ENCODE measurements around the gene ATP2A3. TPM values are rescaled to one million over a fixed set of nuclear protein-coding genes. Genes with fewer than 3 reads are reported as not detected.

The ATP2A3 gene
- total and polyA plus RNA-seq, 2 donors (not counting 1 experiment from before 2014, with no cell fraction given), result 0.25 to 12.4 TPM

GRCh38 chr17:3953542-3953941, 10.7 kb downstream of the ATP2A3 start:
- H3K36me3 ChIP-seq (ENCODE audit: control insufficient read depth, insufficient read depth, low read length), result no peaks in the 10 kb centered on the region
- H3K4me2 ChIP-seq (ENCODE audit: extremely low read depth, insufficient read depth, low read length), result no peak overlapping the region
- H3K4me3 ChIP-seq (replicated peaks in 1 of 4; ENCODE audit: control extremely low read depth in 1 of 4, insufficient read depth in 1 of 4, low read depth in 3 of 4, low read length in 4 of 4), result no peak overlapping the region
- no peak overlapping the region for H2AFZ ChIP-seq (ENCODE audit: low read length)
- DNase-seq (ENCODE audit: low read depth in 2 of 2), result no peak
- no peak overlapping the region for H3K9ac ChIP-seq (ENCODE audit: insufficient read depth, low read length)
- no peaks in the 10 kb centered on the region for H3K27me3 ChIP-seq (ENCODE audit: control insufficient read depth, insufficient read depth, low read length)
- no peaks in the 10 kb centered on the region for H4K20me1 ChIP-seq (ENCODE audit: control insufficient read depth, extremely low read depth, insufficient read depth, low read length)
- no peak overlapping the region for H3K27ac ChIP-seq (ENCODE audit: insufficient read depth, low read length)
- no peak for TF ChIP-seq EZH2 (IDR thresholded peaks at IDR 0.05; ENCODE audit: low read length, missing control alignments)
- TF ChIP-seq, protein P1, sequence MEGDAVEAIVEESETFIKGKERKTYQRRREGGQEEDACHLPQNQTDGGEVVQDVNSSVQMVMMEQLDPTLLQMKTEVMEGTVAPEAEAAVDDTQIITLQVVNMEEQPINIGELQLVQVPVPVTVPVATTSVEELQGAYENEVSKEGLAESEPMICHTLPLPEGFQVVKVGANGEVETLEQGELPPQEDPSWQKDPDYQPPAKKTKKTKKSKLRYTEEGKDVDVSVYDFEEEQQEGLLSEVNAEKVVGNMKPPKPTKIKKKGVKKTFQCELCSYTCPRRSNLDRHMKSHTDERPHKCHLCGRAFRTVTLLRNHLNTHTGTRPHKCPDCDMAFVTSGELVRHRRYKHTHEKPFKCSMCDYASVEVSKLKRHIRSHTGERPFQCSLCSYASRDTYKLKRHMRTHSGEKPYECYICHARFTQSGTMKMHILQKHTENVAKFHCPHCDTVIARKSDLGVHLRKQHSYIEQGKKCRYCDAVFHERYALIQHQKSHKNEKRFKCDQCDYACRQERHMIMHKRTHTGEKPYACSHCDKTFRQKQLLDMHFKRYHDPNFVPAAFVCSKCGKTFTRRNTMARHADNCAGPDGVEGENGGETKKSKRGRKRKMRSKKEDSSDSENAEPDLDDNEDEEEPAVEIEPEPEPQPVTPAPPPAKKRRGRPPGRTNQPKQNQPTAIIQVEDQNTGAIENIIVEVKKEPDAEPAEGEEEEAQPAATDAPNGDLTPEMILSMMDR (conservative IDR thresholded peaks at IDR 0.05 in 1 of 2, IDR thresholded peaks at IDR 0.05 in 1 of 2; ENCODE audit: low read depth in 1 of 2, low read length in 2 of 2), result no peak
- H3K9me3 ChIP-seq (ENCODE audit: control insufficient read depth, insufficient read depth, low read depth, low read length), result no peaks in the 10 kb centered on the region
- H3K79me2 ChIP-seq (ENCODE audit: control insufficient read depth, insufficient read depth, low read length), result no peaks in the 10 kb centered on the region
- no peaks in the 10 kb centered on the region for H3K4me1 ChIP-seq (ENCODE audit: control insufficient read depth, extremely low read depth, insufficient read depth, low read length)

DNA sequence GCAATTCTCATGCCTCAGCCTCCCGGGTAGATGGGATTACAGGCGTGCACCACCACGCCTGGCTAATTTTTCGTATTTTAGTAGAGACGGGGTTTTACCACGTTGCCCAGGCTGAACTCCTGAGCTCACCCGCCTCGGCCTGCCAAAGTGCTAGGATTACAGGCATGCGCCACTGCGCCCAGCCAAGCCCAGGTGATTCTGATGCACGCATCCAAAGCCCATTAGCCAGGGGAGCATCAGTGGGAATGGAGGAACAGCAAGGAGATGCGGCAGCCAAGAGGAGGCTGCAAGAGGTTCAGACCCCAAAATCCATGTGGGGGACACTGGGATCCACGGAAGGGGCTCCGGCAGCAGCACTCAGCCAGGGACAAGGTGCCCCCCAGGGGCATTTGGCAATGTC, 12.1 kb downstream of the ATP2A3 start:
- DNase-seq (ENCODE audit: low read depth in 2 of 2), result no peak
- Histone ChIP-seq H3K36me3 (ENCODE audit: control insufficient read depth, insufficient read depth, low read length) (no peaks in the 10 kb centered on the region), H3K9ac (ENCODE audit: insufficient read depth, low read length) (no peak overlapping the region), H3K27ac (ENCODE audit: insufficient read depth, low read length) (no peak overlapping the region), H3K4me2 (ENCODE audit: extremely low read depth, insufficient read depth, low read length) (no peak overlapping the region), H3K4me3 (replicated peaks in 1 of 4; ENCODE audit: control extremely low read depth in 1 of 4, insufficient read depth in 1 of 4, low read depth in 3 of 4, low read length in 4 of 4) (no peak overlapping the region), H3K27me3 (ENCODE audit: control insufficient read depth, insufficient read depth, low read length) (no peaks in the 10 kb centered on the region), H4K20me1 (ENCODE audit: control insufficient read depth, extremely low read depth, insufficient read depth, low read length) (no peaks in the 10 kb centered on the region), H3K79me2 (ENCODE audit: control insufficient read depth, insufficient read depth, low read length) (no peaks in the 10 kb centered on the region), H2AFZ (ENCODE audit: low read length) (no peak overlapping the region), H3K4me1 (ENCODE audit: control insufficient read depth, extremely low read depth, insufficient read depth, low read length) (no peaks in the 10 kb centered on the region), H3K9me3 (ENCODE audit: control insufficient read depth, insufficient read depth, low read depth, low read length) (no peaks in the 10 kb centered on the region)
- TF ChIP-seq EZH2 (IDR thresholded peaks at IDR 0.05; ENCODE audit: low read length, missing control alignments), result no peak
- TF ChIP-seq, protein P1 (conservative IDR thresholded peaks at IDR 0.05 in 1 of 2, IDR thresholded peaks at IDR 0.05 in 1 of 2; ENCODE audit: low read depth in 1 of 2, low read length in 2 of 2), result no peak

- Histone ChIP-seq H3K36me3 (ENCODE audit: control insufficient read depth, insufficient read depth, low read length) (no peaks in the 10 kb centered on the region), H3K27me3 (ENCODE audit: control insufficient read depth, insufficient read depth, low read length) (no peaks in the 10 kb centered on the region), H3K4me2 (ENCODE audit: extremely low read depth, insufficient read depth, low read length) (no peak overlapping the region), H3K9ac (ENCODE audit: insufficient read depth, low read length) (no peak overlapping the region), H3K9me3 (ENCODE audit: control insufficient read depth, insufficient read depth, low read depth, low read length) (no peaks in the 10 kb centered on the region), H2AFZ (ENCODE audit: low read length) (no peak overlapping the region), H3K4me1 (ENCODE audit: control insufficient read depth, extremely low read depth, insufficient read depth, low read length) (no peaks in the 10 kb centered on the region), H3K79me2 (ENCODE audit: control insufficient read depth, insufficient read depth, low read length) (no peaks in the 10 kb centered on the region), H4K20me1 (ENCODE audit: control insufficient read depth, extremely low read depth, insufficient read depth, low read length) (no peaks in the 10 kb centered on the region), H3K4me3 (replicated peaks in 1 of 4; ENCODE audit: control extremely low read depth in 1 of 4, insufficient read depth in 1 of 4, low read depth in 3 of 4, low read length in 4 of 4) (no peak overlapping the region), H3K27ac (ENCODE audit: insufficient read depth, low read length) (no peak overlapping the region)
- TF ChIP-seq, protein P1 (conservative IDR thresholded peaks at IDR 0.05 in 1 of 2, IDR thresholded peaks at IDR 0.05 in 1 of 2; ENCODE audit: low read depth in 1 of 2, low read length in 2 of 2), result no peak
- no peak for TF ChIP-seq EZH2 (IDR thresholded peaks at IDR 0.05; ENCODE audit: low read length, missing control alignments)
- no peak for DNase-seq (ENCODE audit: low read depth in 2 of 2)
Observed at GRCh38 chr17:3951420-3951819, 12.8 kb downstream of the ATP2A3 start.

All from fibroblast of lung (primary cell).